Ishikawa (cell line): ENCODE results near the gene ASPRV1.

Experiments used
- CEBPB ChIP-seq: IDR thresholded peaks from 2 replicates; pipeline ENCODE4 v1.6.1; 2012
- CREB1 ChIP-seq: IDR thresholded peaks from 2 replicates; pipeline ENCODE4 v1.6.1; 2012; ENCODE audit warnings: low read depth
- EGR1 ChIP-seq: IDR thresholded peaks from 2 replicates; pipeline ENCODE4 v1.6.1; 2012
- EP300 ChIP-seq: IDR thresholded peaks from 2 replicates; pipeline ENCODE4 v1.6.1; 2012; ENCODE audit warnings: borderline replicate concordance
- FOXM1 ChIP-seq: IDR thresholded peaks from 2 replicates; pipeline ENCODE4 v1.6.1; 2012; ENCODE audit warnings: low read depth, borderline replicate concordance
- NFIC ChIP-seq: IDR thresholded peaks from 2 replicates; pipeline ENCODE4 v1.6.1; 2012
- RAD21 ChIP-seq: IDR thresholded peaks from 2 replicates; pipeline ENCODE4 v1.6.1; 2012; ENCODE audit warnings: low read depth
- TAF1 ChIP-seq: IDR thresholded peaks from 2 replicates; pipeline ENCODE4 v1.6.1; 2012; ENCODE audit warnings: low read depth, mild to moderate bottlenecking
- TCF12 ChIP-seq: IDR thresholded peaks from 2 replicates; pipeline ENCODE4 v1.6.1; 2012; ENCODE audit warnings: low read depth
- TEAD4 ChIP-seq: IDR thresholded peaks from 2 replicates; pipeline ENCODE4 v1.6.1; 2012
- YY1 ChIP-seq: IDR thresholded peaks from 2 replicates; pipeline ENCODE4 v1.6.1; 2012; ENCODE audit warnings: low read depth
- ZBTB7A ChIP-seq: IDR thresholded peaks from 2 replicates; pipeline ENCODE4 v1.6.1; 2012; ENCODE audit warnings: low read depth
- TF ChIP-seq, protein P1 (sequence below): IDR thresholded peaks from 2 replicates; pipeline ENCODE4 v1.6.1; 2012
- TF ChIP-seq, protein P2 (sequence below): IDR thresholded peaks from 2 replicates; pipeline ENCODE4 v1.6.1; 2012; ENCODE audit warnings: low read depth, mild to moderate bottlenecking
- TF ChIP-seq, protein P3 (sequence below): IDR thresholded peaks from 2 replicates; pipeline ENCODE4 v1.6.1; 2012

The ASPRV1 gene

DNA sequence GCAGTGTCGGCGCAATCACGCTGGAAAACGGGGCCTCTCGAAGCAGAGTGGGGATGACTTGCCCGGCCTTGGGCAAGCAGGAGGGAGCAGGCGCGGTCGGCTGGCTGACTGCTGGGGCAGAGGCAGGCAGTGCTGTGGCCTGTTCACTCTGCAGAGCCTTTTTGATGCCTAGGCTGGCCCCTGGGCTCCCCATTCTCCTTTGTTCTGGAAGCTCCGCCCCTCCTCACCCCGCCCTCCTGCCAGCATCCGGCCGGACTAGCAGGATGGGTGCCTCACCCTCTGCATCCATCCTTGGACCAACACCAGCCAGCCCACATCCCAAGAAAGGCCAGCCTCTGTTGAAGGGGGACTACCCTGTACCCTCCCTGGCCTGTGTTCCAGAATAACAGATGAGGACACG is at the start of gene ASPRV1:
ASPRV1 (minus strand) TSS at position 136 of the 400 bp plus-strand sequence. CDS start 195 bp downstream, outside the sequence.
- TF ChIP-seq FOXM1 = no peak
- TF ChIP-seq RAD21 = no peak
- TF ChIP-seq CREB1 = no peak
- TF ChIP-seq TCF12 = no peak
- no peak for TF ChIP-seq EP300
- no peak for TF ChIP-seq NFIC
- TF ChIP-seq TEAD4 = no peak
- TF ChIP-seq YY1 = no peak
- TF ChIP-seq EGR1 = no peak
- TF ChIP-seq, protein P1, sequence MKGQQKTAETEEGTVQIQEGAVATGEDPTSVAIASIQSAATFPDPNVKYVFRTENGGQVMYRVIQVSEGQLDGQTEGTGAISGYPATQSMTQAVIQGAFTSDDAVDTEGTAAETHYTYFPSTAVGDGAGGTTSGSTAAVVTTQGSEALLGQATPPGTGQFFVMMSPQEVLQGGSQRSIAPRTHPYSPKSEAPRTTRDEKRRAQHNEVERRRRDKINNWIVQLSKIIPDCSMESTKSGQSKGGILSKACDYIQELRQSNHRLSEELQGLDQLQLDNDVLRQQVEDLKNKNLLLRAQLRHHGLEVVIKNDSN = no peak
- no peak for TF ChIP-seq TAF1
- TF ChIP-seq, protein P2, sequence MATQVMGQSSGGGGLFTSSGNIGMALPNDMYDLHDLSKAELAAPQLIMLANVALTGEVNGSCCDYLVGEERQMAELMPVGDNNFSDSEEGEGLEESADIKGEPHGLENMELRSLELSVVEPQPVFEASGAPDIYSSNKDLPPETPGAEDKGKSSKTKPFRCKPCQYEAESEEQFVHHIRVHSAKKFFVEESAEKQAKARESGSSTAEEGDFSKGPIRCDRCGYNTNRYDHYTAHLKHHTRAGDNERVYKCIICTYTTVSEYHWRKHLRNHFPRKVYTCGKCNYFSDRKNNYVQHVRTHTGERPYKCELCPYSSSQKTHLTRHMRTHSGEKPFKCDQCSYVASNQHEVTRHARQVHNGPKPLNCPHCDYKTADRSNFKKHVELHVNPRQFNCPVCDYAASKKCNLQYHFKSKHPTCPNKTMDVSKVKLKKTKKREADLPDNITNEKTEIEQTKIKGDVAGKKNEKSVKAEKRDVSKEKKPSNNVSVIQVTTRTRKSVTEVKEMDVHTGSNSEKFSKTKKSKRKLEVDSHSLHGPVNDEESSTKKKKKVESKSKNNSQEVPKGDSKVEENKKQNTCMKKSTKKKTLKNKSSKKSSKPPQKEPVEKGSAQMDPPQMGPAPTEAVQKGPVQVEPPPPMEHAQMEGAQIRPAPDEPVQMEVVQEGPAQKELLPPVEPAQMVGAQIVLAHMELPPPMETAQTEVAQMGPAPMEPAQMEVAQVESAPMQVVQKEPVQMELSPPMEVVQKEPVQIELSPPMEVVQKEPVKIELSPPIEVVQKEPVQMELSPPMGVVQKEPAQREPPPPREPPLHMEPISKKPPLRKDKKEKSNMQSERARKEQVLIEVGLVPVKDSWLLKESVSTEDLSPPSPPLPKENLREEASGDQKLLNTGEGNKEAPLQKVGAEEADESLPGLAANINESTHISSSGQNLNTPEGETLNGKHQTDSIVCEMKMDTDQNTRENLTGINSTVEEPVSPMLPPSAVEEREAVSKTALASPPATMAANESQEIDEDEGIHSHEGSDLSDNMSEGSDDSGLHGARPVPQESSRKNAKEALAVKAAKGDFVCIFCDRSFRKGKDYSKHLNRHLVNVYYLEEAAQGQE = no peak
- TF ChIP-seq, protein P3, sequence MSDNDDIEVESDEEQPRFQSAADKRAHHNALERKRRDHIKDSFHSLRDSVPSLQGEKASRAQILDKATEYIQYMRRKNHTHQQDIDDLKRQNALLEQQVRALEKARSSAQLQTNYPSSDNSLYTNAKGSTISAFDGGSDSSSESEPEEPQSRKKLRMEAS = no peak
- no peak for TF ChIP-seq ZBTB7A
- no peak for TF ChIP-seq CEBPB

DNA sequence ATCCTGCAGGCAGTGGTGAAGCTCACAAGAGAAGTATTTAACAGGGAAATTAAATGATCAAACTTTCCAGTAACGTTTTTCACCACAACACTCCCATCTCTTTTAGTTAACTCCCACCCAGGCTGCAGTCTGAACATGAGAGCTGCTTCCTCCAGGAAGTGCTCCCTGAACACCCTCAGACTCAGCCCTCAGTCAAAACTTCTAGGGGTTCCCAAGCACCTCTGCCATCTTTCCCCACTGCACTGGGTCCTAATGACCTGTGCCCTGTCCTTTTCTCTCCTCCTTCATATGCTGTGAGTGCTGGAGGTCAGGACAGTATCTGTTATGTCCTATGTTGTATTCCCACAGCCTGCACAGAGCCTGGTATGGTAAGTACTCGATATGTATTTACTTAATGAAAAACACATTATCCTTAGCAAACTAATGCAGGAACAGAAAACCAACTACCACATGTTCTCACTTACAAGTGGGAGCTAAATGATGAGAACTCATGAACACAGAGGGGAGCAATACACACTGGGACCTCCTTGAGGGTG is 49.2 kb upstream of the ASPRV1 start:
- TF ChIP-seq EGR1 = no peak
- TF ChIP-seq FOXM1 = no peak
- TF ChIP-seq, protein P3 = no peak
- no peak for TF ChIP-seq TEAD4
- no peak for TF ChIP-seq TCF12
- no peak for TF ChIP-seq CREB1
- no peak for TF ChIP-seq RAD21
- TF ChIP-seq TAF1 = no peak
- TF ChIP-seq, protein P2 = no peak
- no peak for TF ChIP-seq EP300
- no peak for TF ChIP-seq ZBTB7A
- no peak for TF ChIP-seq CEBPB
- TF ChIP-seq, protein P1 = no peak
- TF ChIP-seq NFIC = no peak
- no peak for TF ChIP-seq YY1

DNA sequence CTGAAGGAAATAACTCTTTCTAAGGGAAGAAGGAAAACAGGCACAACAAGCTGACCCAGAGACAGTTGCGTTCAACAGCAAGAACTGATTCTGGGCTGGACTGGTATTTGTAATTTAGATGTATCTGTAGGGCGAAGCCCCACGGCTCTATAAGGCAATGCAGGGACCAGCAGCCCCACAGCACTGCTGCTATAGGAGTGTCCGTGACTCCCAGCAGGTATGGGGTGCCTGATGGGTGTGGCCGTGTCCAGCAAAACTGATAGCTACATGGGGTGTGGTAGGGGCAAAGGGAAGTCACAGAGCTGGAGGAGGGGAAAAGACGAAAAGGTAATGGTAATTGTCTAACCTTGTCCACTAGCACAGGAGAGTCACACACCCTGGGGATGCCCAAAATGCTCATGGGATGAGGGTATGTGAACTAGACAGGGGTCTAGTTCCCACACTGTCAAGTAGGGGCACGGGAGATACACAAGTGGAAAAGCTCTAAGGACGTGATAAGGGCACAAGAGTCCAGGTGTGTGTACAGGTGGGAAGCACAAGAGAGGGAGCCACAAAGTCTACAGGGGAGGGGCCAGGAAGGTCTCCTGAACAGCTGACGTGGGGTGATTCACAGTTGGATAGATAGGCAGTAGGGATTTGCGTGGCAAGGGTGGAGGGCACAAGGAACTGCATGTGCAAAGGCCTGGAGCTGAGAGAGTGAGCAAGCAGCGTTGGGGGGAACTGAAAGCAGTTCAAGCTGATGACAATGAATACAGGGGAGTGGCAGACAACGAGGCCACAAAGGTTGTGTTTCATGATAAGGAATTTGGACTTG is 48.5 kb upstream of the ASPRV1 start:
- TF ChIP-seq FOXM1 (no peak), ZBTB7A (no peak), TEAD4 (no peak), NFIC (no peak), CREB1 (no peak), EGR1 (no peak), TAF1 (no peak), TCF12 (no peak), YY1 (no peak), RAD21 (no peak), EP300 (no peak)
- TF ChIP-seq, protein P1 = no peak
- TF ChIP-seq, protein P2 = no peak
